Measurements from ENCODE around the gene BLCAP.

- TF ChIP-seq CREB1 (CRISPR knock-in tag; IDR thresholded peaks at IDR 0.05; ENCODE audit: low read depth) (no peak), CTCF (conservative IDR thresholded peaks at IDR 0.05; ENCODE audit: low read depth in 2 of 2) (no peak), REST (IDR thresholded peaks at IDR 0.05; ENCODE audit: unreplicated experiment) (no peak), EZH2phosphoT487 (IDR thresholded peaks at IDR 0.05; ENCODE audit: unreplicated experiment) (no peak), POLR2AphosphoS5 (IDR thresholded peaks at IDR 0.05; ENCODE audit: low read depth) (no peak), ZNF331 (CRISPR knock-in tag; IDR thresholded peaks at IDR 0.05; ENCODE audit: low read depth) (no peak), EZH2 (IDR thresholded peaks at IDR 0.05; ENCODE audit: low read depth, unreplicated experiment) (no peak), ETS1 (IDR thresholded peaks at IDR 0.05) (no peak), STAT1 (IDR thresholded peaks at IDR 0.05; ENCODE audit: unreplicated experiment) (no peak), JUNB (IDR thresholded peaks at IDR 0.05; ENCODE audit: unreplicated experiment) (no peak), ZNF462 (CRISPR knock-in tag; IDR thresholded peaks at IDR 0.05) (no peak), ZNF114 (CRISPR knock-in tag; IDR thresholded peaks at IDR 0.05) (no peak)
Observed at GRCh38 chr20:37511610-37512275, 15.9 kb downstream of the BLCAP start.

Measured in GM23338 (cell line).